HCT116 (cell line): ENCODE results near the gene ERC2.

Source experiments
- CTCF ChIP-seq, 3 experiments: fragments of 200-600 bp in 1 of 3; sonication (generic) in 1 of 3; IDR thresholded peaks in 2 of 3; conservative IDR thresholded peaks in 1 of 3; 2 replicates each; pipeline ENCODE4 v1.5.1; 2012 to 2017; ENCODE audit warnings: low read depth in 2 of 3, low read length in 2 of 3, antibody characterized with exemption in 1 of 3, borderline replicate concordance in 1 of 3, control low read depth in 1 of 3, mild to moderate bottlenecking in 1 of 3, mixed read lengths in 1 of 3, mixed run types in 1 of 3, moderate library complexity in 1 of 3; ENCODE audit not compliant: insufficient read depth in 1 of 3
- EZH2phosphoT487 ChIP-seq: fragments of 200-600 bp; IDR thresholded peaks from 2 replicates; pipeline ENCODE4 v1.6.1; 2018; ENCODE audit warnings: antibody characterized with exemption, borderline replicate concordance
- POLR2A ChIP-seq: IDR thresholded peaks from 2 replicates; pipeline ENCODE4 v1.7.0; 2011; ENCODE audit warnings: borderline replicate concordance; ENCODE audit not compliant: insufficient read depth, insufficient read length; ENCODE audit errors: extremely low read depth

- TF ChIP-seq CTCF (IDR thresholded peaks at IDR 0.05 in 2 of 3, conservative IDR thresholded peaks at IDR 0.05 in 1 of 3; ENCODE audit: borderline replicate concordance in 1 of 3, insufficient read depth in 1 of 3, low read depth in 2 of 3, low read length in 2 of 3): no peak
- no peak for TF ChIP-seq EZH2phosphoT487
- no peak for TF ChIP-seq POLR2A
Observed at GRCh38 chr3:55647063-55647462, 821.2 kb downstream of the ERC2 start.
